Neural cell (in vitro differentiated cells): Measurements from ENCODE around the gene SLC11A2. TPM values are rescaled to one million over a fixed set of nuclear protein-coding genes. Genes with fewer than 3 reads are reported as not detected.

Experiments
- H2AFZ ChIP-seq: fragments of 200-600, 300-800 bp; sonication (generic), shearing (Covaris generic); 2 replicates; pipeline ENCODE4 v1.6.0; 2014; ENCODE audit warnings: low read depth, mild to moderate bottlenecking, antibody characterized with exemption, low read length, moderate library complexity
- H3F3A ChIP-seq: fragments of 200-600 bp; shearing (Covaris generic); 2 replicates; pipeline ENCODE4 v1.6.1; 2016; ENCODE audit warnings: mild to moderate bottlenecking, moderate library complexity, mixed read lengths, antibody characterized with exemption, low read length; ENCODE audit not compliant: insufficient read depth, poor library complexity, severe bottlenecking
- H3K27ac ChIP-seq: fragments of 200-600, 300-800 bp; sonication (generic), shearing (Covaris generic); 2 replicates; pipeline ENCODE4 v1.5.1; 2014; ENCODE audit warnings: mild to moderate bottlenecking, low read length, moderate library complexity
- H3K27me3 ChIP-seq: fragments of 300-800, 200-600 bp; sonication (generic), shearing (Covaris generic); 2 replicates; pipeline ENCODE4 v1.6.0; 2014; ENCODE audit warnings: mild to moderate bottlenecking, low read depth, low read length, moderate library complexity; ENCODE audit not compliant: insufficient read depth
- H3K36me3 ChIP-seq: fragments of 300-800, 200-600 bp; sonication (generic), shearing (Covaris generic); 2 replicates; pipeline ENCODE4 v1.5.1; 2014; ENCODE audit warnings: mild to moderate bottlenecking, antibody characterized with exemption, low read length, moderate library complexity; ENCODE audit not compliant: insufficient read depth
- H3K4me2 ChIP-seq: fragments of 300-800, 200-600 bp; sonication (generic), shearing (Covaris generic); 2 replicates; pipeline ENCODE4 v1.6.0; 2014; ENCODE audit warnings: mild to moderate bottlenecking, low read length
- H3K4me3 ChIP-seq: fragments of 300-800, 200-600 bp; sonication (generic), shearing (Covaris generic); 2 replicates; pipeline ENCODE4 v1.5.1; 2014; ENCODE audit warnings: mild to moderate bottlenecking, low read length, moderate library complexity
- H3K79me2 ChIP-seq: fragments of 200-600 bp; shearing (Covaris generic); replicated peaks from 2 replicates; pipeline ENCODE4 v1.6.0; 2014; ENCODE audit warnings: mild to moderate bottlenecking, low read length, moderate library complexity; ENCODE audit not compliant: insufficient read depth
- H3K9ac ChIP-seq: fragments of 300-800, 200-600 bp; sonication (generic), shearing (Covaris generic); 2 replicates; pipeline ENCODE4 v1.6.1; 2016; ENCODE audit warnings: mild to moderate bottlenecking, low read length, mixed read lengths
- H3K9me2 ChIP-seq: fragments of 200-600 bp; shearing (Covaris generic); 2 replicates; pipeline ENCODE4 v1.6.1; 2016; ENCODE audit warnings: mild to moderate bottlenecking, low read length, mixed read lengths; ENCODE audit not compliant: insufficient read depth
- H3K9me3 ChIP-seq: fragments of 200-600, 300-800 bp; sonication (generic), shearing (Covaris generic); 2 replicates; pipeline ENCODE4 v1.6.1; 2016; ENCODE audit warnings: mild to moderate bottlenecking, mixed run types, low read length, moderate library complexity, mixed read lengths
- H4K20me1 ChIP-seq: fragments of 200-600 bp; shearing (Covaris generic); 2 replicates; pipeline ENCODE4 v1.6.1; 2016; ENCODE audit warnings: mild to moderate bottlenecking, mixed run types; ENCODE audit not compliant: insufficient read depth
- EP300 ChIP-seq: fragments of 450-650 bp; conservative IDR thresholded peaks from 2 replicates; pipeline ENCODE4 v1.6.1; 2014; ENCODE audit warnings: antibody characterized with exemption, mild to moderate bottlenecking, moderate library complexity; ENCODE audit not compliant: poor library complexity, severe bottlenecking
- EZH2 ChIP-seq: fragments of 200-600, 300-800 bp; shearing (Covaris generic), sonication (generic); IDR thresholded peaks from 2 replicates; pipeline ENCODE4 v1.6.1; 2014; ENCODE audit warnings: antibody characterized with exemption, low read length, borderline replicate concordance, mild to moderate bottlenecking; ENCODE audit not compliant: insufficient read depth, poor library complexity, severe bottlenecking
- MXI1 ChIP-seq: fragments of 450-650 bp; conservative IDR thresholded peaks from 2 replicates; pipeline ENCODE4 v1.6.1; 2014; ENCODE audit warnings: antibody characterized with exemption, mild to moderate bottlenecking; ENCODE audit not compliant: poor library complexity, severe bottlenecking
- POLR2AphosphoS5 ChIP-seq: IDR thresholded peaks from 2 replicates; pipeline ENCODE4 v1.6.1; 2012
- RAD21 ChIP-seq: fragments of 450-650 bp; conservative IDR thresholded peaks from 2 replicates; pipeline ENCODE4 v1.6.1; 2014; ENCODE audit warnings: antibody characterized with exemption, mild to moderate bottlenecking, moderate library complexity
- SMC3 ChIP-seq: fragments of 450-650 bp; conservative IDR thresholded peaks from 2 replicates; pipeline ENCODE4 v1.6.1; 2014; ENCODE audit warnings: antibody characterized with exemption, mild to moderate bottlenecking, moderate library complexity; ENCODE audit not compliant: poor library complexity
- TAF1 ChIP-seq: IDR thresholded peaks from 2 replicates; pipeline ENCODE4 v1.6.1; 2012; ENCODE audit warnings: low read depth
- polyA plus RNA-seq: library from polyadenylated mRNA; depleted of rRNA; stranded (reverse); fragments of >200 nt; gene quantifications from 2 replicates; pipeline ENCODE4 v1.2.3, GENCODE V29; 2014
- TF ChIP-seq, protein P1 (sequence below): fragments of 450-650 bp; IDR thresholded peaks from 2 replicates; pipeline ENCODE4 v1.5.1; 2014; ENCODE audit warnings: antibody characterized with exemption, mild to moderate bottlenecking, moderate library complexity; ENCODE audit not compliant: poor library complexity, severe bottlenecking
- TF ChIP-seq, protein P2 (sequence below): IDR thresholded peaks from 2 replicates; pipeline ENCODE4 v1.6.1; 2012; ENCODE audit warnings: borderline replicate concordance

SLC11A2 gene
- polyA plus RNA-seq, 1 donor from 2014 or later: 62.3 TPM

DNA sequence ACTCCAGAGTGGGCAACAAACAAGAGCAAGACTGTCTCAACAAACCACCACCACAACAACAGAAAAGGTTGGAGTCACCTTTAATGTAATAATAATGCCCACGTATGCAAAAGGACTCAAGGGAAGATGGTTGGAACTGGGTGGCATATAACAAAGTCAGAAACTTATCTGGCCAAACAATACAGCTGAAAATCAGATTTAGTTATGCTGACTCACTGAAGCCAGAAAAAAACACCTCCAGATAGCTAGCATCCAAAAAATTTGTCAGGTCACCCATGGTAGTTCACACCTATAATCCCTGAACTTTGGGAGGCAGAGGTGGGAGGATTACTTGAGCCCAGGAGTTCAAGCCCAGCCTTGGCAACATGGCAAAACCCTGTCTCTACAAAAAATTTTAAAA, 24.4 kb downstream of the SLC11A2 start:
- Histone ChIP-seq H3K9me3 (no peaks in the 10 kb centered on the region), H4K20me1 (no peaks in the 10 kb centered on the region), H3K9ac (no peak overlapping the region), H3K36me3 (no peaks in the 10 kb centered on the region), H3K27me3 (no peaks in the 10 kb centered on the region), H3K27ac (no peak overlapping the region), H3K4me3 (no peak overlapping the region), H3F3A (no peaks in the 10 kb centered on the region), H2AFZ (no peak overlapping the region), H3K79me2 (no peaks in the 10 kb centered on the region), H3K4me2 (no peak overlapping the region), H3K9me2 (no peaks in the 10 kb centered on the region)
- TF ChIP-seq RAD21 (no peak), EP300 (no peak), POLR2AphosphoS5 (no peak), EZH2 (no peak), SMC3 (no peak), TAF1 (no peak), MXI1 (no peak)
- TF ChIP-seq, protein P1, sequence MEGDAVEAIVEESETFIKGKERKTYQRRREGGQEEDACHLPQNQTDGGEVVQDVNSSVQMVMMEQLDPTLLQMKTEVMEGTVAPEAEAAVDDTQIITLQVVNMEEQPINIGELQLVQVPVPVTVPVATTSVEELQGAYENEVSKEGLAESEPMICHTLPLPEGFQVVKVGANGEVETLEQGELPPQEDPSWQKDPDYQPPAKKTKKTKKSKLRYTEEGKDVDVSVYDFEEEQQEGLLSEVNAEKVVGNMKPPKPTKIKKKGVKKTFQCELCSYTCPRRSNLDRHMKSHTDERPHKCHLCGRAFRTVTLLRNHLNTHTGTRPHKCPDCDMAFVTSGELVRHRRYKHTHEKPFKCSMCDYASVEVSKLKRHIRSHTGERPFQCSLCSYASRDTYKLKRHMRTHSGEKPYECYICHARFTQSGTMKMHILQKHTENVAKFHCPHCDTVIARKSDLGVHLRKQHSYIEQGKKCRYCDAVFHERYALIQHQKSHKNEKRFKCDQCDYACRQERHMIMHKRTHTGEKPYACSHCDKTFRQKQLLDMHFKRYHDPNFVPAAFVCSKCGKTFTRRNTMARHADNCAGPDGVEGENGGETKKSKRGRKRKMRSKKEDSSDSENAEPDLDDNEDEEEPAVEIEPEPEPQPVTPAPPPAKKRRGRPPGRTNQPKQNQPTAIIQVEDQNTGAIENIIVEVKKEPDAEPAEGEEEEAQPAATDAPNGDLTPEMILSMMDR: no peak
- TF ChIP-seq, protein P2, sequence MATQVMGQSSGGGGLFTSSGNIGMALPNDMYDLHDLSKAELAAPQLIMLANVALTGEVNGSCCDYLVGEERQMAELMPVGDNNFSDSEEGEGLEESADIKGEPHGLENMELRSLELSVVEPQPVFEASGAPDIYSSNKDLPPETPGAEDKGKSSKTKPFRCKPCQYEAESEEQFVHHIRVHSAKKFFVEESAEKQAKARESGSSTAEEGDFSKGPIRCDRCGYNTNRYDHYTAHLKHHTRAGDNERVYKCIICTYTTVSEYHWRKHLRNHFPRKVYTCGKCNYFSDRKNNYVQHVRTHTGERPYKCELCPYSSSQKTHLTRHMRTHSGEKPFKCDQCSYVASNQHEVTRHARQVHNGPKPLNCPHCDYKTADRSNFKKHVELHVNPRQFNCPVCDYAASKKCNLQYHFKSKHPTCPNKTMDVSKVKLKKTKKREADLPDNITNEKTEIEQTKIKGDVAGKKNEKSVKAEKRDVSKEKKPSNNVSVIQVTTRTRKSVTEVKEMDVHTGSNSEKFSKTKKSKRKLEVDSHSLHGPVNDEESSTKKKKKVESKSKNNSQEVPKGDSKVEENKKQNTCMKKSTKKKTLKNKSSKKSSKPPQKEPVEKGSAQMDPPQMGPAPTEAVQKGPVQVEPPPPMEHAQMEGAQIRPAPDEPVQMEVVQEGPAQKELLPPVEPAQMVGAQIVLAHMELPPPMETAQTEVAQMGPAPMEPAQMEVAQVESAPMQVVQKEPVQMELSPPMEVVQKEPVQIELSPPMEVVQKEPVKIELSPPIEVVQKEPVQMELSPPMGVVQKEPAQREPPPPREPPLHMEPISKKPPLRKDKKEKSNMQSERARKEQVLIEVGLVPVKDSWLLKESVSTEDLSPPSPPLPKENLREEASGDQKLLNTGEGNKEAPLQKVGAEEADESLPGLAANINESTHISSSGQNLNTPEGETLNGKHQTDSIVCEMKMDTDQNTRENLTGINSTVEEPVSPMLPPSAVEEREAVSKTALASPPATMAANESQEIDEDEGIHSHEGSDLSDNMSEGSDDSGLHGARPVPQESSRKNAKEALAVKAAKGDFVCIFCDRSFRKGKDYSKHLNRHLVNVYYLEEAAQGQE: no peak

DNA sequence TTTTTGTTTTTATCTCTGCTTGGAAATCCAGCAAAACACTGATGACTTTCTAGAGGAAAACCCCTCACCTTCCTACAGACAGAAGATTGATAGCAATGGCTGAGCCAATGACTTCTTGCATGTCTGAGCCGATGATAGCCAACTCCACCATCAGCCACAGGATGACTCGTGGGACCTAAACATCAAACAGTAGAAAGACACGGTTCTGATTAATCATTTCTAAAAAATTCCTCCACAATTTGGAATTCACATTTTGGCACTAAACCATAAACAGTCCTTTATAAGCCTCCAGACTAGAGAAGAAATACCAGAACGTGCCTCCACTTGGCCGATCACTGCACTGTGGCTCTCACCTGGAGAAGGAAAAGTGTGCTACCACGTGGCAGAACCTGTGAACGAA, 25.9 kb downstream of the SLC11A2 start:
- H3K4me3 ChIP-seq: no peak overlapping the region
- H3F3A ChIP-seq: no peaks in the 10 kb centered on the region
- no peak overlapping the region for H3K4me2 ChIP-seq
- H2AFZ ChIP-seq: no peak overlapping the region
- H3K9ac ChIP-seq: no peak overlapping the region
- no peaks in the 10 kb centered on the region for H3K36me3 ChIP-seq
- H3K27me3 ChIP-seq: no peaks in the 10 kb centered on the region
- no peak overlapping the region for H3K27ac ChIP-seq
- TF ChIP-seq TAF1 (no peak), RAD21 (no peak), EP300 (no peak), MXI1 (no peak), POLR2AphosphoS5 (no peak), SMC3 (no peak), EZH2 (no peak)
- TF ChIP-seq, protein P1: no peak
- TF ChIP-seq, protein P2: no peak
- H3K9me2 ChIP-seq: no peaks in the 10 kb centered on the region
- H3K9me3 ChIP-seq: no peaks in the 10 kb centered on the region
- H4K20me1 ChIP-seq: no peaks in the 10 kb centered on the region
- H3K79me2 ChIP-seq: no peaks in the 10 kb centered on the region
